Skin epidermis (tissue), 12 donors: ENCODE measurements around the gene KIRREL1.

Experiments
- H3K27ac ChIP-seq, 21 experiments: fragments of 200-600 bp; sonication (generic) in 11 of 21; one replicate each; pipeline ENCODE4 v1.5.0; 2020; ENCODE audit warnings: mild to moderate bottlenecking in 3 of 21, inconsistent platforms in 2 of 21, moderate library complexity in 2 of 21
- H3K4me3 ChIP-seq, 7 experiments: fragments of 200-600 bp; sonication (generic) in 2 of 7; one replicate each; pipeline ENCODE4 v1.5.0; 2020; ENCODE audit warnings: inconsistent platforms in 2 of 7, mild to moderate bottlenecking in 2 of 7, moderate library complexity in 1 of 7

Gene KIRREL1

DNA sequence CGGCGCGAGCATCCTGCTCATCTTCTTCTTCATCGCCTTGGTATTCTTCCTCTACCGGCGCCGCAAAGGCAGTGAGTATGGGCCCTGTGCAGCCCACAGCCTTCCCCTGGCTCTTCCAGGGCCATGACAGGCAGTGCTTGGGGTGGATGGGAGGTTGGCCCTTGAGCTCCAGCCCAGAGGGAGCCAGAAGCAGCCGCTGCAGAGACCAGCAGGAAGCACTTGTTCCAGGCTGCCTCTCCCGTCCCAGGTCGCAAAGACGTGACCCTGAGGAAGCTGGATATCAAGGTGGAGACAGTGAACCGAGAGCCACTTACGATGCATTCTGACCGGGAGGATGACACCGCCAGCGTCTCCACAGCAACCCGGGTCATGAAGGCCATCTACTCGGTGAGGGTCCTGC is 99.9 kb downstream of the KIRREL1 start:
- no peak overlapping the region for H3K4me3 ChIP-seq
- no peak overlapping the region for H3K27ac ChIP-seq

DNA sequence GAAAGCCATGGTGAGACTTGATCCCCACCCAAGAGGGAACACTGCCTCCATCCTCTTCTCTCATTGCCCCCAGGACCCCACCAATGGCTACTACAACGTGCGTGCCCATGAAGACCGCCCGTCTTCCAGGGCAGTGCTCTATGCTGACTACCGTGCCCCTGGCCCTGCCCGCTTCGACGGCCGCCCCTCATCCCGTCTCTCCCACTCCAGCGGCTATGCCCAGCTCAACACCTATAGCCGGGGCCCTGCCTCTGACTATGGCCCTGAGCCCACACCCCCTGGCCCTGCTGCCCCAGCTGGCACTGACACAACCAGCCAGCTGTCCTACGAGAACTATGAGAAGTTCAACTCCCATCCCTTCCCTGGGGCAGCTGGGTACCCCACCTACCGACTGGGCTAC is 101.1 kb downstream of the KIRREL1 start:
- no peak overlapping the region for H3K27ac ChIP-seq

DNA sequence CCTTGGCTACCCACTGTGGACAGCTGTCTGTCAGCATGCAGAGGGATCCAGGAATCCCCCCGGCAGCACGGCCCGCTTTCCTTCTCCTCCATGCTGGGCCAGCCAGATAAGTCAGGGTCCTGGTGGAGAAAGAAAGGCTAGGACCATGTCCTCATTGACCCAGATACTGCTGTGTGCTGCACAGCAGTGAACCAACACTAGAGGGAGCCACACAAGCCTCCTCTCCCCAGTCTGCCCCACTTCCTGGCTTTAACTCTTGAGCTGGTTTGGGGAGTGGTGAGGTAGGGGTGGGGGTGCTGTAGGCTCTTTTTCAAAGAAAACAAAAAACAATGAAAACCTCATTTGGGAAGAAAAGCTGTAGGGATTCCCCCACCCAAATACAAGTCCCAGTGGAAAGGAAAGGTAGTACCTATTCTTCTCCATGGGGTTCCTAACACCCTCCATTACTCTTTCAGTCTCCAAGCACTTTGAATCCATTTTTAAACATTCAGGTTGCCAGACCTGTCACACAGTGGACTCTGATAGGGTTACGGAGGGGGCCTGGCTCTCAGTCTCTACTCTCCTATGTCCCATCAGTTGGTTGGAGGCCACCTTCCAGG is 102.4 kb downstream of the KIRREL1 start:
- Histone ChIP-seq H3K27ac (no peak overlapping the region), H3K4me3 (no peak overlapping the region)

More for the DNA sequence above, 101.1 kb downstream of the KIRREL1 start:
- no peak overlapping the region for H3K4me3 ChIP-seq

DNA sequence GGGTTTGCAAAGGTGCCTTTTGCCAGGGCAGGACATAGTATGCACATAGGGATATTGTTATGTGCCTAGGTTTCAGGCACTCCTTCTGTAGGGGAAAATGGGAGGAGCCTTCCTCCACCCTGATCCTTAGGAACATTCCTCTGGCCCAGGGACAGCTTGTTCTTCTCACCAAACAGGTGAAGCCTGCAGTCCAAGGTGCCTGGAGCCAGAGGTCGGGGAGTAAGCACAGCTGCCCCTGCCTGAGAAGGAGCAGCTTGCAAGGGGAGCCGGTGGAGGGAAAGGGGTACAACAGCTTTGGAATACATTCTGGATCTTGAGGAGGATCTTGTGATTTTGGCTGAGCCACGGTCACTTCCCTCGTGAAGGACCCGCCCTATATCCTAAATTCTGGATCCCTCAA is 104.8 kb downstream of the KIRREL1 start:
- H3K4me3 ChIP-seq = no peak overlapping the region
- H3K27ac ChIP-seq = no peak overlapping the region

DNA sequence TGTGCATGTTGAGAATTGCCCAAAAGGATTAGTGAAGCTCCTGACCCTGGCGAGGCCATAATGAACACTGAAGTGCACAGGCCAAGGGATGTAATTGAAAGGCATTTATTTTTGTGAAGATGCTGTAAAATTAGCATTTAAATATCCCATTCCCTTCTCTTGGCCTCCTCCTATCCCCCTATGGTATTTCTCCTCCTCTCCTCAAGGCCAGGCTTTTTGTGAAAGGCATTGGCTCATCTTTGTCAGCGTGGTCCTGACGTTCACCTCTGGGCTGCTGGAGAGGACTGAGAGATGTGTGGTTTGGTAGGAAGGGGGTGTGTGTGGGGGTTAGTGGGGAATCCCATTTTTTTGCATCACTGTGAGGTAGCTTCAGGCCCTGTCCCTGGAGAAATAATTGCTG is 105.7 kb downstream of the KIRREL1 start:
- Histone ChIP-seq H3K4me3 (no peak overlapping the region), H3K27ac (no peak overlapping the region)

DNA sequence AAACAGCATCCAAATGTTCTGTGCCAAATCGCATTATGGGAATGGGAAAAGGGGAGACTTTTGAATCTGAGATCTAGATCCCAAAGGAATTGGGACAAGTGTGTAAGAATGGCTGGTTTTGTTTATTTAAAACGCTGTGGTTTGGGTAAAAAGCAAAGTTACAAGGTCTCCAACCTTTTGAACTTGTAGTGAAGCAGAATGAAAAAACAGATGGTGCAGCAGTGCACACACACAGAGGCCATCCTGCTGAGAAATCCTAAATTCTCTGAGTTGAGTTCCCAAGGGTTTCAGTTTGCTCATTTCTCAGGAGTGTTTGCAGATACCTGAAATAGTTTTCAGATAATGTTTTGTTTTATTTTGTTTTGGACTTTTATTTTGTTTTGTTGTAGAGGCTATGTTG is 107.1 kb downstream of the KIRREL1 start:
- H3K4me3 ChIP-seq = no peak overlapping the region
- no peak overlapping the region for H3K27ac ChIP-seq

DNA sequence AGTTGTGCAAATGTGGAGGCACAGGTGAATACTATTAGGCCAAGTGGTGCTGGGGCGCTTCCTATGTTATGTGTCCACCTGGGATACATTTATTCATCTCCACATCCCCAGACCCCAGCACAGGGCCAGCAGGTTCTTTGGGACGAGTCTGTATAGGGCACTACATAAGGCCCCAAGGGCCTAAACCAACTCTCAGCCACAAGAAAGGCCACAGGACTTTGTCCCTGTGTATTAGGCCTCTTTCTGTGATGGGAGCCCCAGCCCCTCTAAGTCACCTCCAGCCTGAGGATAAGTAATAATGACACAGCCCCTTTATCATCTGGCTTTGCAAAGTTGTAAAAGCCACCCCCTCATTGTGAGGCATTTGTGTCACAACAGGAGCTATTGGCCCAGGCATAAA is 108.0 kb downstream of the KIRREL1 start:
- Histone ChIP-seq H3K4me3 (no peak overlapping the region), H3K27ac (no peak overlapping the region)

DNA sequence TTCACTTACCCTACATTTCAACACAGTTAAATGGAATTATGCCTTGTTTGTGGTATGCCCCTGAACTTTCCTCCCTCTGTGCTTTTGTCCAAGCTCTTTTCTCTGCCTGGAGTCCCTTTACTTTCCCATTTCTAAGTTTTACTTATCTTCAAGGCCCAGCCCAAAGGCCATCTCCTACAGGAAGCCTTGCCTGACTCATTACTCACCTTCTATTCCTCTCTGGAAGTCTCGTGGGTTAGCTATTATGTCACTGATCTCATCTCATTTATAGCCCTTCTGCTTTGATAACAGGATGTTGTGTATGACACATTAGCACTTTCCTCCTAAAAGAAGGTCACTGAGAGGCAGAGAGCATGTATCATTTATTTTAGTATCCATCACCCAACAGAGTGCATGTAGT is 108.5 kb downstream of the KIRREL1 start:
- no peak overlapping the region for H3K27ac ChIP-seq

DNA sequence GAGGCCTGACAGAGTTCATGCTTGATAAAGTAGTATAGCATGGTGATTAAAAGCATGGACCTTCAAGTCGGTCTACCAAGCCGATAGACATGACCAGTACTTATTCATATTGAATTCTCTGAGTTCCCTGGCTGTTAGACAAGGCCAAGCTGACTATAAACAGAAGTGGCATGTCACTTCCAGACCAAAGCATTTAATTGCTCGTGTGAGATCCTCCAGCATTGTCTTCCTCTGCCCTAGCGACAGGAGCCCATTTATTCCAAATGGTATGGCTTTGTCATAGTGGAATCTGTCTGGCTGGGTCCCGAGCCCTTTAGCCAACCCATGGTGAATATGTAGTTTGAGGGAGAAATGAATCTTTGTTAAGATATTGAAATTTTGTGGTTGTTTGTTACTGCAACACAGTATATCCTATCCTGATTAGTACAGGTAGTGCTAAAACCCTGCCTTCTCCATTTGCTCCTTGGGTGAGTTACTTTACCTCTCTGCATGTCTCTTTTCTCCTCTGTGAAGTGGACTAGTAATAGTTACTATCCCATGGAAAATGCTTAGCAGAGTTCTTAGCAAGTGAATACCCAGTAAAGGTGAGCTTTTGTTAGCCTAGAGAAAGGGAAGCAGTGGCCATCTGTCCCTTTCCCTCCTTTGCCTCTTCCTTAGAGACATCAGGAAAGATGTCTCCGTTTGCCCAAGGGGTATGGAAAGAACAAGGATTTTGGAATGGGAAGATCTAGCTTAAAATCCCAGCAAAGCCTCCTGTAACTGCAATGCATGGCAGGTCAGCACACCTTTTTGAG is 109.6 kb downstream of the KIRREL1 start:
- H3K27ac ChIP-seq = no peak overlapping the region

More for the DNA sequence above, 108.5 kb downstream of the KIRREL1 start:
- no peak overlapping the region for H3K4me3 ChIP-seq

DNA sequence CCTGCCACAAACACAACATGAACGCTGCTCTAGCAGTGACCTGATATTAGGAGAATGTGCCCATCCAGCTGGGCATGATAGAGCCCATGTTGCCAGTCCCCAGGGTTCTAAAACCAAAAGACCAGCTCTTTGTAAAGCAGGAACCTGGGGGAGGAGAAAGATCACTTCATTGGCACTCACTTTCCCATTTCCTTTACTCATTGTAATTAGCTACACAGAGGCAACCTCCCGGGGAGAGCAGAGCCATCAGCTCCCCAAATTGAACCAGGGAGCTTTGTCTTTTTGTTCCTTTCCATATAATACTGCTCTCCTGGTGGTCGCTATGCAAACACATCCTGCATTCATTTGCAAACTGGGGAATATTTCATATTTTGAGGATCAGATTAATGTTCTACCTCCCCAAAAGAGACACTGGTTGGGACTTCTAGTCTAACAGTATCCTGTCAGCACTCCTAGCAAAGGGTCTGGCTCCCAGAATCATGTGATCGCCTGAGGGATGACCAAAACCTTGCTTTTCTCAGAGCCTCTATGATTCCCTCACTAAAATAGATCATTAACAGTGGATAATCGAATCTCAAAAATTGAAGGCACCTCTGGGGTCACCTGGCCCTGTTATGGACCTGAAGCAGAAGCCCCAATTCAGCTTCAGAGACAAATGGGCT is 110.5 kb downstream of the KIRREL1 start:
- no peak overlapping the region for H3K4me3 ChIP-seq
- no peak overlapping the region for H3K27ac ChIP-seq

More for the DNA sequence above, 109.6 kb downstream of the KIRREL1 start:
- no peak overlapping the region for H3K4me3 ChIP-seq

DNA sequence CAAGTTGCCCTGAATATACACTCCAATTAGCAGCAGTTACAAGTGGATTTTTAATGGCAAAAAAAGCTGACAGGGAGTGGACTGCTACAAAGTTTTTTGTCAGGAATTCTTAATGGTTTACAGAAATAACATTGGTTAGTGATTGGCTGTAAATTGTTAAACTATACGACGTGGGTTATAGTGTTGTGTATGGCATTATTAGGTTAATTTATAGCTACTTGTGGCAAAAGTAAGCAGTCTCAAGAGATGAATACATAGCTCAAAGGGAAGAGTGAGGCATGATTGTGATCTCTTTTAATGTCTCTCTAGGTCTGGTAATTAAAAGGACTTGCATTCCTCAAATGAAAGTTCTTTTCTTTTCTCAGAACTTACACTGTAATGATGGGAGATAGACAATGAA is 111.4 kb downstream of the KIRREL1 start:
- no peak overlapping the region for H3K27ac ChIP-seq
- H3K4me3 ChIP-seq = no peak overlapping the region

DNA sequence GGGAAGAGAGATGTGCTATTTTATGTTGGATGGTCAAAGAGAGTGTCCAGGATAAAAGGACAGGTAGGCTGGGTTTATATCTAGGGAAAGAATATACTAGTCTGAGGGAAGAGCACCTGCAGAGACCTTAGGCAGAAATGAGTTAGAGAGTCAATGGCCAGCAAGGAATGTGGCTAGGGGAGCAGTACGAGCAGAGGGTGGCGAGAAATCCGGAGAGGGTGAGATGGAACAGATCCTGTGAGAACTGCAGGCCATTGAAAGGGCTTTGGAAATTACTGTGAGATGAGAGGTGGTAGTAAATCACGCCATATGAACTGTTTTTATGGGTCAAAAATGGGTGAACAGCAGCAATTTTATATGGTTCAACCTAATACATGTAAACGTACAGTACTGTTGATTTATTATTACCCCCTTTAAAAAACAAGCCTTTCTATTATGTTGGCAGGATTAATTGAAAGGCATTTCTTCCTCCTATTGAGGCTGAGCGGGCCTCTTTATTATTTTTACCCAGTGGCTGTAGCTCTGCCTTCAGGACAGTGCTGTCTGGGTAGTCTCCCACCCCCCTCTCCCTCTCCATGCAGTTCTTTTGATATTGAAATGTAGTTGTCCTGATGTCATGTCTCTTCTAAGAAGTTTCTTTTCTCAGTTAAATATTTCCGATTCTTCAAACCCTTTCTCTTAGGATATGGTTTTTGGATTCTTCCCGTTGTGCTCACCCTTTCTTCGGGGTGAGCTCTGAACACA is 112.1 kb downstream of the KIRREL1 start:
- Histone ChIP-seq H3K27ac (no peak overlapping the region), H3K4me3 (no peak overlapping the region)

DNA sequence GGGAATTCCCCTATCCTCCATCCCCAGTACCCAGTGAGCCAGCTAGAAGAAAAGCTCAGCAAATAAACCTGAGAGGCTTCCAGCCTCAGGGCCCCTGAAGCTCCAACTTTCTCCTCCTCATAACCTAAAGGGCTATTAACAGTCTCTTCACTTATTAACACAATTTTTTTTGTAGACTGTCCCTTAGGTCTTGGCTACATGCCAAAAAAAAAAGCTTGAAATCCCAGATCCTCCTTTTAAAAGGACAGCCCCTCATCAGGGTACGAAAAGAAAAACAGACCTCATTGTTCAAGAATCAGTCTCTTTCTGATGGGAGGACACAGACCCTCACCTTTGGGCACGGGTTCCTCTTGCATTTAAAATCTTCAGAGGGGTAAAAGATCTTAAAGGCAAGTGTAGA is 114.5 kb downstream of the KIRREL1 start:
- Histone ChIP-seq H3K27ac (no peak overlapping the region), H3K4me3 (no peak overlapping the region)

DNA sequence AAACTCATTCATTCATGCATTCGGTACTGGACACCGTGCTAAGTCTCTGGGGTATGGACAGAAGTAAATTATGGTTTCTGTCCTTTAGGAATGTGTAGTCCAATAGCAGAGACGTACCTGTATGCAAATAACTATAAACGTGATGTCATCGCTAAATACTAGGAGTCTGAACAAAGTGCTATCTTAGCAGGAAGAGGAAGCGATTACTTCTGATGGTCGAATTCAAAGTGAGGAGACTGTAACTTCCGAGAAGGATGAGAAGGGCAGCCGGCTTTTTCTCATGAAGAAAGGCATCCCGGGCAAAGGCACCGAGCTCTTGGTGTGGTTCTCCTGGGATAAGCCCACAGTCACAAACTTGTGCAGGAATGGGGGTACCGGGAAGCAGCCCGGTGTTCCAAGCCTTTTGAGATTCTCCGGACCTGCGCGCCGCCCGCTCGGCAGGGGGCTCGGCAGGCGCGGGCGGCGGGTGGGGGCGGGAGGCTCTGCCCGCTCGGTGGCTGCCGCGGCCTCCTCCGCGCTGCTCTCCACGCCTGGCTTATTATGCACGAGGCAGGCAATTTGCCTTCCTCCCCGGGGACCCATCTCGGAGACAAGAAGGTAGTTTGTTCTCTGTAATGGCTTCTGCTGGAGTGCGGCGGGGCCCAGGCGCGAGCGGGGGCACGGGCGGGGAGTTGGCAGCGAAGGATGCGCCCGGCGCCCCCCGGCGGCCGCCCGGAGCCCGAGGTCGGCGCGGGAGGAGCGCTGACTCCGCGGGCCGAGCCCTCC is 119.7 kb downstream of the KIRREL1 start:
- H3K4me3 ChIP-seq = peak overlapping the region in 6 of 7 experiments; percentile 15 to 44 (median 31)
- no peak overlapping the region for H3K27ac ChIP-seq

DNA sequence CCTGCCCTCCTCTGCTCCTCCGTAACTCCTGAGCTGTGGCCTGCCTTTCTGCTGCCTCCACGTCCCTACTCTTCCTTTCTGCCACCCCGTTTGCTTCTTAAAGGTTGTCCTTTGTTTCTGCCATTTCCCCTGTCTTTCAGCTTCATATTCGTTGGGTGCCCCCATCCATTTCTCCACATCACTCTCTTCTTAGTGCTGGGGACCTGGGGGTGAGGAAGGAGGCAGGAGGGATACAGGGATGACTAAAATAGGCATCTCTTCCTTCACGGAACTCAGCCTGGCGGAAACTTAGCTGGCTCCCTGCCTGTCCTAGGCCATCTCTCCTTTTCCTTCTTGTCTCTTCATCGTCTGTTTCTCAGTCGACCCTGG is 120.3 kb downstream of the KIRREL1 start:
- Histone ChIP-seq H3K4me3 (peak overlapping the region in 6 of 7 experiments; percentile 15 to 44 (median 31)), H3K27ac (no peak overlapping the region)

DNA sequence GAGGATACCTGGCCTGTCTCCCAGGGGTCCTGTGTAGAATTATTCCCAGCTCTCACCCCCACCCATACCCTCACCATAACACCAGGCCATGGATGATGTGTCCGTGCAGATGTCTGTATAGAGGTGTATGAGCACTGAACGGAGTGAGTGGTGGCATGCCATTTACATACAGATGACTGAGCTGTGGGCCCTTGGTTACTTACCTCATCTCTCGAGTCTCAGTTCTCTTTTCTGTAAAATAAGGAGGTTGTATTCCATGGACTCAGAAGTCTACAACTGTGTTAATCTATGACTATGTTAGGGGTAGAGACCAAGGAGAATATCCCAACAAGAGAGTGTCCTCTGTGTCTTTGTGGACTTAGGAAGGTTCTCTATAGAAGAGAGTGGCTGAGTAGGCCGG is 121.7 kb downstream of the KIRREL1 start:
- Histone ChIP-seq H3K4me3 (no peak overlapping the region), H3K27ac (no peak overlapping the region)

DNA sequence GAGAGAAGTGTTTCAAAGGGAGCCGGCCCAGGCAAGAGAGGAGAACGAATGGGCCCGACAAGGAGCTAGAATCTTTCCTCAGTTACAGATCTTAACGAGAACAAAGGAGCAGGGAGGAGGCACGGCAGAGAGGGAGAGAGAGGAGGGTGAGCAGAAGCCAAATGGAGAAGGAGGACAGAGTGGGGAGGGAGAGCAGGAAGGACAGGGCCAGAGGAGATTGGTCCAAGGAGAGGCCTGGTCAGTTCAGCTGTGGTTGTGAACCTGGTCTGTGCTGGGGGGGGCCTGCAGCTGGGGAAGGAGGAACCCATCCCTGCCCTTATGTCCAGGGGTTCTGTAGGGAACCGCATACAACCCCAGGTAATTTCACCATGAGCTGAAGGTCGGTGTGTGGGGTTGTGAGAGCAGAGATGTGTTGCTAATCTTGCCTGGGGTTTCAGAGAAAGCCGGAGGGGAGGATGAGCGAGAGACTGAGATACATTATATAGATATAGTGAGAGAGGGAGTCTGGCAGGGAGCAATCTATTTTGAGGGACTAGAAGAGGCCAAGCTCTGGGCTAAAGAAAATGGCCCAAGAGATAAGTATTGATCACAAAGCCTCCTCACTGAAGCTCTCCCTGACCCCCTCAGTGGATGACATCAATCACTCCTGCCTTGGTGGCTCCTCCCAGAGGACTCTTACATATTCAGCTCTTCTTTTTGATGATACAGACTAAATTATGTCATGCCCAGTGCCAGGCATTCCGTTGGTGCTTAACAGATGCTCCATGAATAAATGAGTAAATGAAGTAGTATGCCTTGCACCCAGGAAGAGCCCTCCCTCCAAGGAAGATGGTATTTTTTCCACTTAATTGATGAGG is 123.1 kb downstream of the KIRREL1 start:
- no peak overlapping the region for H3K4me3 ChIP-seq

DNA sequence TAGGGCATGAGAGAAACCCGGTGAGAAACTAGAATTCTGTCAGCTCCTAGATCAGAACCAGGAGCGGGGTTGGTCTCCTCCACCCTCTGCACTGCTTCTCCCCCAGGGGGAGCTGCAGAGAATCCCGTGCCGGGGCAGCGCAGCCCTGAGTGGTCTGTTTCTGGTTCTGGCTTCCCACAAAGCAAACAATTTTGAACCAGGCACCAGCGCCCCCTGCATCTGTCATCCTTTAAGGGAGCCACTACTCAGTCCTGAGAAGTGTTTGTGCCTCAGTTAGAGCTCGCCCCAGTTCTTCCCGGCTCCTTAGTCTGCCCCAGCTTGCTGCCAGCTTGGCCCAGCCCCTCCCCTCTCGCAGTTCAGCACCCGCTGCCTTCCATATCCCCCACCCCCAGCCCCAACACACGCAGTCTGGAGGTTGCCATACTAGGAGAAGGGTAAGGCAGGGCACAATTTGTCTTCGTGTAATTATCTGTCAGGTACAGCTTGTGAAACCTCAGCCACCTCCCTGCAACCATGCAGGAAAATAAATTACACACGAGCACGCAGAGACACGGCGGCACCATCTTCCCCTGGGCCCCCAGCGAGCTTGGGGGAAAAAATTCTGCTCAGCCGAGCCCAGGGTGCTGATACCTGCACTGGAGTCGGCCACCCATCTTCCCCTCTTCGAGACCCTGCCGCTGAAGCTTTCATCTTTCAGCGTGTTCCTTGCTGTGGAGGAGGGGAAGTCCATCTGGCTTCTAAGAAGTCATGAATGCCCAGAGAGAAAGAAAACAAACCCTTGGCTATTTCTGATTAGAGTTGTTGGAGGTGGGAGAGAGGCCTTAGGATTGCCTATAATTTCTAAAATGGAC is 124.6 kb downstream of the KIRREL1 start:
- no peak overlapping the region for H3K27ac ChIP-seq

More for the DNA sequence above, 123.1 kb downstream of the KIRREL1 start:
- H3K27ac ChIP-seq = no peak overlapping the region

More for the DNA sequence above, 124.6 kb downstream of the KIRREL1 start:
- H3K4me3 ChIP-seq = peak overlapping the region in 2 of 7 experiments; percentile 1 to 4
